Measurements from ENCODE around the gene LIPI.
"Not testable (repeated sequence)": the region's sequence is repeated elsewhere in the genome, so short reads cannot be mapped to it uniquely, and the experiment has no call there.

DNA sequence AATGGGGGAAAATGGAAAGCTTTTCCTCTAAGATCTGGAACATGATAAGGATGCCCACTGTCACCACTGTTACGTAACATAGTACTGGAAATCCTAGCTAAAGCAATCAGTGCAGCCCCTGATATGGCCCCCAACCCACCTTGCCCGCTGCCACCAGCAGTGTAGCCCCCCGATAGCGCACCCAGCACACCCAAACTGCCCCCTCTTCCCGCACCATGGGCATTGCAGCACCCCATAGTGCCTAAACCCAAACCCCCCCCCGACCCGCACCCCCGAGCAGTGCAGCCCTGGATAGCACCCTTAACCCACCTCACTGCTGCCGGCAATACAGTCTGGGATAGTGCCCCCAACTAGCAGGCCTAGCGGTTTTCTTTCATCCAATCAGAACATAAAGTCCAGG lies 148.9 kb downstream of the LIPI start:
- TF ChIP-seq, protein P1, sequence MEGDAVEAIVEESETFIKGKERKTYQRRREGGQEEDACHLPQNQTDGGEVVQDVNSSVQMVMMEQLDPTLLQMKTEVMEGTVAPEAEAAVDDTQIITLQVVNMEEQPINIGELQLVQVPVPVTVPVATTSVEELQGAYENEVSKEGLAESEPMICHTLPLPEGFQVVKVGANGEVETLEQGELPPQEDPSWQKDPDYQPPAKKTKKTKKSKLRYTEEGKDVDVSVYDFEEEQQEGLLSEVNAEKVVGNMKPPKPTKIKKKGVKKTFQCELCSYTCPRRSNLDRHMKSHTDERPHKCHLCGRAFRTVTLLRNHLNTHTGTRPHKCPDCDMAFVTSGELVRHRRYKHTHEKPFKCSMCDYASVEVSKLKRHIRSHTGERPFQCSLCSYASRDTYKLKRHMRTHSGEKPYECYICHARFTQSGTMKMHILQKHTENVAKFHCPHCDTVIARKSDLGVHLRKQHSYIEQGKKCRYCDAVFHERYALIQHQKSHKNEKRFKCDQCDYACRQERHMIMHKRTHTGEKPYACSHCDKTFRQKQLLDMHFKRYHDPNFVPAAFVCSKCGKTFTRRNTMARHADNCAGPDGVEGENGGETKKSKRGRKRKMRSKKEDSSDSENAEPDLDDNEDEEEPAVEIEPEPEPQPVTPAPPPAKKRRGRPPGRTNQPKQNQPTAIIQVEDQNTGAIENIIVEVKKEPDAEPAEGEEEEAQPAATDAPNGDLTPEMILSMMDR (IDR thresholded peaks at IDR 0.05): not testable (repeated sequence)
- TF ChIP-seq ZFX (IDR thresholded peaks at IDR 0.05; ENCODE audit: borderline replicate concordance): not testable (repeated sequence)
